Caco-2 (cell line): ENCODE measurements around the gene ZC3H12C. TPM values are rescaled to one million over a fixed set of nuclear protein-coding genes. Genes with fewer than 3 reads are reported as not detected.

Experiments used
- BruUV-seq: library from RNA; stranded (reverse); fragments of 400-500 nt; replicated peaks from 2 replicates; lab custom pipeline; 2021; lab: Mats Ljungman, UMichigan
- CTCF ChIA-PET: fragments of 300-600 bp; sonication (Branson Sonifier 250); formaldehyde crosslinking; loops from one replicate; lab custom pipeline; 2022; ENCODE audit warnings: antibody characterized with exemption; lab: Charles Lee
- POLR2A ChIA-PET: fragments of 300-600 bp; sonication (Branson Sonifier 250); formaldehyde crosslinking; loops from one replicate; lab custom pipeline; 2022; ENCODE audit warnings: antibody characterized with exemption; lab: Charles Lee
- DNase-seq, 2 experiments: peaks; one replicate each; pipeline versions ENCODE4 v3.0.0 to v3.0.0-alpha.2; 2020 to 2022
- H3K27me3 ChIP-seq: replicated peaks from 2 replicates; pipeline ENCODE4 v1.6.0; 2011; ENCODE audit warnings: low read length; ENCODE audit not compliant: control insufficient read depth, insufficient read depth
- H3K36me3 ChIP-seq: 2 replicates; pipeline ENCODE4 v1.5.1; 2011; ENCODE audit warnings: low read length; ENCODE audit not compliant: control insufficient read depth, insufficient read depth
- H3K4me1 ChIP-seq: fragments of 250-450 bp; sonication (Bioruptor Pico); 2 replicates; pipeline ENCODE4 v1.5.1; 2020; ENCODE audit warnings: mild to moderate bottlenecking
- H3K4me3 ChIP-seq: 2 replicates; pipeline ENCODE4 v1.5.1; 2011; ENCODE audit warnings: low read depth, mild to moderate bottlenecking, control low read depth, low read length
- H3K9me3 ChIP-seq: fragments of 250-450 bp; sonication (Bioruptor Pico); 2 replicates; pipeline ENCODE4 v1.5.1; 2020; ENCODE audit warnings: mild to moderate bottlenecking, moderate library complexity
- H3K27ac Mint-ChIP-seq: one replicate; pipeline ENCODE4 v1.8.0; 2022; ENCODE audit warnings: mixed read lengths; ENCODE audit not compliant: unreplicated experiment
- H3K27me3 Mint-ChIP-seq: one replicate; pipeline ENCODE4 v1.8.0; 2022; ENCODE audit warnings: mixed read lengths; ENCODE audit not compliant: insufficient read depth, unreplicated experiment
- H3K36me3 Mint-ChIP-seq: one replicate; pipeline ENCODE4 v1.8.0; 2022; ENCODE audit warnings: mild to moderate bottlenecking, mixed read lengths; ENCODE audit not compliant: insufficient read depth, unreplicated experiment
- H3K4me1 Mint-ChIP-seq: one replicate; pipeline ENCODE4 v1.8.0; 2022; ENCODE audit warnings: low read depth, mixed read lengths; ENCODE audit not compliant: unreplicated experiment
- H3K4me3 Mint-ChIP-seq: one replicate; pipeline ENCODE4 v1.8.0; 2022; ENCODE audit warnings: mild to moderate bottlenecking, moderate library complexity, mixed read lengths; ENCODE audit not compliant: unreplicated experiment
- H3K9me3 Mint-ChIP-seq: one replicate; pipeline ENCODE4 v1.8.0; 2022; ENCODE audit warnings: mixed read lengths; ENCODE audit not compliant: unreplicated experiment
- intact Hi-C: fragments of 100-400 bp; cut with micrococcal nuclease; formaldehyde crosslinking; loops from one replicate; pipeline ENCODE4 v1.10.0; 2022; ENCODE audit not compliant: unreplicated experiment
- total RNA-seq: library from RNA; stranded (reverse); gene quantifications from 2 replicates; pipeline ENCODE4 v1.2.3, GENCODE V29; 2022
- TF ChIP-seq, protein P1 (sequence below), 2 experiments: fragments of 200-600 bp in 1 of 2; IDR thresholded peaks; 1 replicate in 1 of 2; 2 replicates in 1 of 2; pipeline versions ENCODE4 v1.5.1 to v1.8.0; 2011 to 2022; ENCODE audit warnings: antibody characterized with exemption in 1 of 2, control low read depth in 1 of 2, inconsistent platforms in 1 of 2, low read depth in 1 of 2, low read length in 1 of 2, mild to moderate bottlenecking in 1 of 2, moderate library complexity in 1 of 2; ENCODE audit not compliant: insufficient read depth in 1 of 2, severe bottlenecking in 1 of 2, unreplicated experiment in 1 of 2

ZC3H12C gene
- total RNA-seq, 1 experiment from 2014 or later: 11.7 TPM

DNA sequence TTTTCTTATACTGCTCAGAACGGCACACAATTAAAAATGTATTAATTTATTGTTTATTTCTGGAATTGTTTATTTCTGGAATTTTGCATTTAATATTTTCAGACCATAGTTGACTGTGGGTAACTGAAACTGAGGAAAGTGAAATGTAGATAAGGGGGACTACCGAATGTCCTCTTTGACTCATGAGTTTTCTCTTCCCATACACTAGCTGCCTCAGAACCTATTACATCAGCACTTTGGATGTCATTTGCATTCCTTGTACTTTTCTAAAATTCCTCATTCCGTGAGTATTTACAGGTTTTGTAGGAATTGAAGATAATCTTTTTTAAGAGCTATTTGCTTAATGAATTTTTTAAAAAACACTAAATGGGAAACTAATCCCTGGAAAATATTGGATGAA lies 29.8 kb downstream of the ZC3H12C start:
- H3K36me3 Mint-ChIP-seq: peaks cover 14% of the 10 kb centered on the region
- ChIA-PET CTCF (no interaction called here), POLR2A (no interaction called here)
- peaks cover 17% of the 10 kb centered on the region for H3K4me1 Mint-ChIP-seq
- peaks cover 15% of the 10 kb centered on the region for H3K9me3 Mint-ChIP-seq
- no peaks in the 10 kb centered on the region for H3K27me3 ChIP-seq
- no peaks in the 10 kb centered on the region for H3K27me3 Mint-ChIP-seq
- no peaks in the 10 kb centered on the region for H3K9me3 ChIP-seq
- BruUV-seq: no TSS peak
- DNase-seq: no peak
- TF ChIP-seq, protein P1, sequence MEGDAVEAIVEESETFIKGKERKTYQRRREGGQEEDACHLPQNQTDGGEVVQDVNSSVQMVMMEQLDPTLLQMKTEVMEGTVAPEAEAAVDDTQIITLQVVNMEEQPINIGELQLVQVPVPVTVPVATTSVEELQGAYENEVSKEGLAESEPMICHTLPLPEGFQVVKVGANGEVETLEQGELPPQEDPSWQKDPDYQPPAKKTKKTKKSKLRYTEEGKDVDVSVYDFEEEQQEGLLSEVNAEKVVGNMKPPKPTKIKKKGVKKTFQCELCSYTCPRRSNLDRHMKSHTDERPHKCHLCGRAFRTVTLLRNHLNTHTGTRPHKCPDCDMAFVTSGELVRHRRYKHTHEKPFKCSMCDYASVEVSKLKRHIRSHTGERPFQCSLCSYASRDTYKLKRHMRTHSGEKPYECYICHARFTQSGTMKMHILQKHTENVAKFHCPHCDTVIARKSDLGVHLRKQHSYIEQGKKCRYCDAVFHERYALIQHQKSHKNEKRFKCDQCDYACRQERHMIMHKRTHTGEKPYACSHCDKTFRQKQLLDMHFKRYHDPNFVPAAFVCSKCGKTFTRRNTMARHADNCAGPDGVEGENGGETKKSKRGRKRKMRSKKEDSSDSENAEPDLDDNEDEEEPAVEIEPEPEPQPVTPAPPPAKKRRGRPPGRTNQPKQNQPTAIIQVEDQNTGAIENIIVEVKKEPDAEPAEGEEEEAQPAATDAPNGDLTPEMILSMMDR (IDR thresholded peaks at IDR 0.05; ENCODE audit: insufficient read depth in 1 of 2, low read depth in 1 of 2, low read length in 1 of 2, severe bottlenecking in 1 of 2, unreplicated experiment in 1 of 2): no peak
- intact Hi-C loops: no loop called here
- H3K36me3 ChIP-seq: no peaks in the 10 kb centered on the region
- H3K27ac Mint-ChIP-seq: no peak overlapping the region
- H3K4me3 ChIP-seq: no peak overlapping the region
- no peak overlapping the region for H3K4me3 Mint-ChIP-seq
- peaks cover 21% of the 10 kb centered on the region for H3K4me1 ChIP-seq

DNA sequence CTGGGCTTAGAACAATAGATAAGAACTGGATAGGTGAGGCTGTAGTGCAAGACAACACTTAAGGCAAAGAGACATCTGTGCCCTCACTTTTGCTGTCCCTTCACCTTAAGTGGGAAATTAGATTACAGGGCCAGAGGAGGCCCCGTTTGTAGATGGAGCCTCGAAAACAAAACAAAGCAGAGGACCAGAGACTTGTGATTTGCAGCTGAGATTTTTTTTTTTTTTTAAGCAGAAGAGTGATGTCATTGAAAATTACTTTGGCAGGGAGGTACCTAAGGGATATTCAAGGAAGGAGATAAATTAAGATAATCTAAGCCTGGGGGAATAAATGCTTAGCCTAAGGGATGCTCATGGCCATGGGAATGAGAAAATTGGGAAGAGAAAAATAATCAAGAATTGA lies 31.4 kb downstream of the ZC3H12C start:
- Mint-ChIP-seq H3K27me3 (no peaks in the 10 kb centered on the region), H3K4me1 (peaks cover 24% of the 10 kb centered on the region), H3K36me3 (peaks cover 14% of the 10 kb centered on the region), H3K27ac (peak overlapping the region; percentile 60), H3K9me3 (peaks cover 15% of the 10 kb centered on the region), H3K4me3 (no peak overlapping the region)
- H3K4me1 ChIP-seq: peaks cover 24% of the 10 kb centered on the region
- no peaks in the 10 kb centered on the region for H3K27me3 ChIP-seq
- CTCF ChIA-PET: interaction anchor here (0.7 kb wide), 1 partner anchor 180 kb away, joined by 8 read pairs; no protein-coding TSS in a partner anchor
- no TSS peak for BruUV-seq
- POLR2A ChIA-PET: interaction anchor here (0.6 kb wide), 1 partner anchor 21 kb away, joined by 6 read pairs; no protein-coding TSS in a partner anchor
- TF ChIP-seq, protein P1 (IDR thresholded peaks at IDR 0.05; ENCODE audit: insufficient read depth in 1 of 2, low read depth in 1 of 2, low read length in 1 of 2, severe bottlenecking in 1 of 2, unreplicated experiment in 1 of 2): no peak
- intact Hi-C loops: no loop called here
- H3K36me3 ChIP-seq: no peaks in the 10 kb centered on the region
- DNase-seq: no peak
- H3K4me3 ChIP-seq: no peak overlapping the region
- H3K9me3 ChIP-seq: no peaks in the 10 kb centered on the region

DNA sequence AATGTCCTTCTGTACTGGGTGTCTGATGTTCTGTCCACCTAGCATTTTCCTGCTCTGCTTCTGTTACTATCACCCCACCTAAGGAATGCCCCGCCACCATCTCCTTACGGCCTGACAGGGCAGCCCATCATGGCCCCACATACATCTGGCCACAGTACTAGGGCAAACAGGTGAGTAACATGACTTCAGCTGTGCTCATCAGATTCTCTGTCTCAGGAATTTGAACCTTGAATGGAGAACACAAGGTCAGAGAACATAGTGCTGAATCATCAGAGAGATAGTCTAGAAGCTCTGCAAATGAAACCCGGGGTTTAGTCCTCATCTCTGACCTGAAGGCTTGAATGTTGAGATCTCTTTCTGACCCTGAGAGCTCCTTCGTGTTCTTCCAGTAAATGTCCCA lies 32.4 kb downstream of the ZC3H12C start:
- ChIA-PET CTCF (no interaction called here), POLR2A (no interaction called here)
- Mint-ChIP-seq H3K27me3 (no peaks in the 10 kb centered on the region), H3K36me3 (peaks cover 10% of the 10 kb centered on the region), H3K4me1 (peaks cover 24% of the 10 kb centered on the region), H3K4me3 (no peak overlapping the region), H3K27ac (peak overlapping the region; percentile 60), H3K9me3 (peaks cover 15% of the 10 kb centered on the region)
- Histone ChIP-seq H3K36me3 (no peaks in the 10 kb centered on the region), H3K9me3 (no peaks in the 10 kb centered on the region), H3K27me3 (no peaks in the 10 kb centered on the region), H3K4me1 (peaks cover 24% of the 10 kb centered on the region), H3K4me3 (no peak overlapping the region)
- TF ChIP-seq, protein P1 (IDR thresholded peaks at IDR 0.05; ENCODE audit: insufficient read depth in 1 of 2, low read depth in 1 of 2, low read length in 1 of 2, severe bottlenecking in 1 of 2, unreplicated experiment in 1 of 2): no peak
- no TSS peak for BruUV-seq
- intact Hi-C loops: no loop called here
- DNase-seq: peak; percentile 34 to 68
